GM12874 (cell line): ENCODE results near the gene PSAP.

ENCODE experiments used
- TF ChIP-seq, protein P1 (sequence below): IDR thresholded peaks from 2 replicates; pipeline ENCODE4 v1.5.1; 2011; ENCODE audit warnings: low read depth, mild to moderate bottlenecking, control low read depth, low read length, moderate library complexity; ENCODE audit not compliant: insufficient read depth

PSAP gene

DNA sequence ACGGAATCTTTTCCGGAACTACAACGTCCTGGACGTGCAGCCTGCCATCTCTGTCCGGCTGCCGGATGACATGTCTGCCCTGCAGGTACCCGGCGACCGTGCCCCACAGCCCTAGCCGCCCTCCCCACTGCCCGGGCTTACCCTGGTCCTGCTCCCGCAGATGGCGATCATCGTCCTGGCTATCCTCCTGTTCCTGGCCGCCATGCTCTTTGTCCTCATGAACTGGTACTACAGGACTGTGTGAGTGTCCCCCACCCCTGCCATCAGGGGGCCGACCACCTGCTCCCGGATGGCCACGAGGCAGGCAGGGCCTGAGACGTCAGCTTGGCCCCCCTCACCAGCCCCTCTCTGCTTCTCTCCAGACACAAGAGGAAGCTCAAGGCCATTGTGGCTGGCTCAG lies 39.7 kb downstream of the PSAP start:
- TF ChIP-seq, protein P1, sequence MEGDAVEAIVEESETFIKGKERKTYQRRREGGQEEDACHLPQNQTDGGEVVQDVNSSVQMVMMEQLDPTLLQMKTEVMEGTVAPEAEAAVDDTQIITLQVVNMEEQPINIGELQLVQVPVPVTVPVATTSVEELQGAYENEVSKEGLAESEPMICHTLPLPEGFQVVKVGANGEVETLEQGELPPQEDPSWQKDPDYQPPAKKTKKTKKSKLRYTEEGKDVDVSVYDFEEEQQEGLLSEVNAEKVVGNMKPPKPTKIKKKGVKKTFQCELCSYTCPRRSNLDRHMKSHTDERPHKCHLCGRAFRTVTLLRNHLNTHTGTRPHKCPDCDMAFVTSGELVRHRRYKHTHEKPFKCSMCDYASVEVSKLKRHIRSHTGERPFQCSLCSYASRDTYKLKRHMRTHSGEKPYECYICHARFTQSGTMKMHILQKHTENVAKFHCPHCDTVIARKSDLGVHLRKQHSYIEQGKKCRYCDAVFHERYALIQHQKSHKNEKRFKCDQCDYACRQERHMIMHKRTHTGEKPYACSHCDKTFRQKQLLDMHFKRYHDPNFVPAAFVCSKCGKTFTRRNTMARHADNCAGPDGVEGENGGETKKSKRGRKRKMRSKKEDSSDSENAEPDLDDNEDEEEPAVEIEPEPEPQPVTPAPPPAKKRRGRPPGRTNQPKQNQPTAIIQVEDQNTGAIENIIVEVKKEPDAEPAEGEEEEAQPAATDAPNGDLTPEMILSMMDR: no peak

DNA sequence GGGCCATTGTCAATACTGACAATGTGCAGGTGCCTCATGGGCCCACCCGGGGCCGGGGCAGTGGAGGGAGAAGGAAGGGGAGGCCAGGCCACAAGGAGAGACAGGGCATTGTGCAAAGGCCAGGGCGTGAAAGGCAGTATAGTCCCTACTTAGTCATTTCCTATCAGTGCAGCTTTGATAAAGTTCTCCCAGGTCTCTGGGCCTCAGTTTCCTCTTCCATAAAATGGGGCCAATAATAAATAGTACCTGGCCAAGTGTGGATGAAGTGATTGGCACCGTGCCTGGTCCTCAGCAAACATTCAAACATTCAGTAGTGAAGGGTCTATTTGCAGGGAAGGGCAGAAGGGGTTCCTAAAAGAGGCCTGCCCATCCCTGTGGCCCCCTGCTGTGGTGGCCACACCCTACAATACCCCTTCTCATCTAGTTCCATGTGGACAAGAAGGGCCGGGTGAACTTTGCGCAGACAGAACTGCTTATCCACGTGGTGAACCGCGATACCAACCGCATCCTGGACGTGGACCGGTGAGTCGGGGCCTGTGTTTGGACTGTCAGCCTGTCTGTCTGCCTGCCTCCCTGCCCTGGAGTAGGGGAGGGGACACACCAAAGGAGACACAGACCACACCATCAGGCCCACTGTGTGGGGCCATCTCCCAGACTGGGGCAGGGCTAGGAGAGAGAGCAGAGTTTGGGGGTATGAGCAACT lies 40.9 kb downstream of the PSAP start:
- TF ChIP-seq, protein P1: no peak

DNA sequence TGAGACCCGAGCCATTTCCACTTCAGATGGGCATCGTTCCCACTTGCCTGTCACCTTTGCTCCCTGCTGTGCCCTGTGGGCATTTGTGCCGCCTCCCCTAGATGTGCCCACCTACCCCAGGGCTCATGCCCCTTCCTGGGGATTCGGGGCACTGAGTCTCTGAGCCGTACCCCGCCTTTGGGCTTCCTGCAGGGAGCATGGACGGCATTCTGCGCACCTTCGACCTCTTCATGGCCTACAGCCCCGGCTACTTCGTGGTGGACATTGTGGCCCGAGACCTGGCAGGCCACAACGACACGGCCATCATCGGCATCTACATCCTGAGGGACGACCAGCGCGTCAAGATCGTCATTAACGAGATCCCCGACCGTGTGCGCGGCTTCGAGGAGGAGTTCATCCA lies 41.4 kb downstream of the PSAP start:
- TF ChIP-seq, protein P1: no peak

DNA sequence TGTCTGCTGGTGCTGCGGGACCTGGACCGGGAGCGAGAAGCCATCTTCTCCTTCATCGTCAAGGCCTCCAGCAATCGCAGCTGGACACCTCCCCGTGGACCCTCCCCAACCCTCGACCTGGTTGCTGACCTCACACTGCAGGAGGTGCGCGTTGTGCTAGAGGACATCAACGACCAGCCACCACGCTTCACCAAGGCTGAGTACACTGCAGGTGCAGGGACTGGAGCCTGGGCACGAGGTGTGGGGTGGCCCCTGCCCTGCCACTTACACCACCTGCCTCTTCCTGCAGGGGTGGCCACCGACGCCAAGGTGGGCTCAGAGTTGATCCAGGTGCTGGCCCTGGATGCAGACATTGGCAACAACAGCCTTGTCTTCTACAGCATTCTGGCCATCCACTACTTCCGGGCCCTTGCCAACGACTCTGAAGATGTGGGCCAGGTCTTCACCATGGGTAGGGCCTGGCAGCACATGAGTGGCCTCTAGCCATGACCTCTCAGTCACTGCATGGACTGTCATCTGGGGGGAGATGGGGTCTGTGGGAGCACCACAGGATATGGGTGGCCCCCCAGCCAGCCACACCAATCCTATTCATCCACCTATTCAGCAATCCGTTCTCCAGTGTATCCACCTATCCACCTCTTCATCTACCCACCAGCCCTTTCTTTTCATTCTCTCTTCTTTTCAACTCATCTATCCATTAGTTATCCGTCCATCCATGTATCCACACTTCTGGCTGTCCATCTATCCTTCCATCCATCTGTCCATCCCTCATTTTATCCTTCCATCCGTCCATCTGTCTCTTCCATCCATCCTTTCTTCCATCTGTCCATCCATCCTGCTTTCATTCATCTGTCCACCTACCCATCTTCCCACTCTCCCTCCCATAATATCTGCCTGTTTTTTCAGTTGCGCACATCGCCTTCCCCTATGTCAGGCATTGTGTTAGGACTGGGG lies 43.2 kb downstream of the PSAP start:
- TF ChIP-seq, protein P1: no peak

DNA sequence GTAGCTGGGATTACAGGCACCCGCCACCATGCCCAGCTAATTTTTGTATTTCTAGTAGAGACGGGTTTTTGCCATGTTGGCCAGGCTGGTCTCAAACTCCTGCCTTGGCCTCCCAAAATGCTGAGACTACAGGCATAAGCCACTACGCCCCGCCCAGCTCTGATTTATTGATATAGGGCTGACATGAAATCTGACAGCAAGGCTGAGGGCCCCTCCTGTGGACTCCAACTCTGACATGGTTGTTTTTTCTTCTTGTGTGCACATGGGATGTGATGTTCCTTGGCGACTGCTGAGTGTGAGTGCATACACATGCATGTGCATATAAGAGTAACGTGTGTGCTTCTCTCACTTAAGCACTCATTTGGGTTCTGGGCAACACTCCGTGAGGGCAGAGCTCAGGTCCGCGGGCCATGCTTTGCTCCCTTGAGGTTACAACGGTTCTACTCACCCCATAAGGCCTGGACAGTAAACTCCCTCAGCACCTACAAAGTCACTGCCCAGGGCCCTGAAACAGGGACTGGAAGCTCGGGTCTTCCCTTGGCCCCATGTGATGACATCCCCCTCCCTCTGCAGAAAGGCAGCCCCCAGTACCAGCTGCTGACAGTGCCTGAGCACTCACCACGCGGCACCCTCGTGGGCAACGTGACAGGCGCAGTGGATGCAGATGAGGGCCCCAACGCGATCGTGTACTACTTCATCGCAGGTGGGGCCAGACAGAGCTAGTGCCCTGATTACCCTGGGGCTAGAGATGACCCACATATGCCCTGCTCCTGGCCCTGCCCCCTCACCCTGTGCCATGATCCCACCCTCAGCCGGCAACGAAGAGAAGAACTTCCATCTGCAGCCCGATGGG lies 44.1 kb downstream of the PSAP start:
- TF ChIP-seq, protein P1: no peak

DNA sequence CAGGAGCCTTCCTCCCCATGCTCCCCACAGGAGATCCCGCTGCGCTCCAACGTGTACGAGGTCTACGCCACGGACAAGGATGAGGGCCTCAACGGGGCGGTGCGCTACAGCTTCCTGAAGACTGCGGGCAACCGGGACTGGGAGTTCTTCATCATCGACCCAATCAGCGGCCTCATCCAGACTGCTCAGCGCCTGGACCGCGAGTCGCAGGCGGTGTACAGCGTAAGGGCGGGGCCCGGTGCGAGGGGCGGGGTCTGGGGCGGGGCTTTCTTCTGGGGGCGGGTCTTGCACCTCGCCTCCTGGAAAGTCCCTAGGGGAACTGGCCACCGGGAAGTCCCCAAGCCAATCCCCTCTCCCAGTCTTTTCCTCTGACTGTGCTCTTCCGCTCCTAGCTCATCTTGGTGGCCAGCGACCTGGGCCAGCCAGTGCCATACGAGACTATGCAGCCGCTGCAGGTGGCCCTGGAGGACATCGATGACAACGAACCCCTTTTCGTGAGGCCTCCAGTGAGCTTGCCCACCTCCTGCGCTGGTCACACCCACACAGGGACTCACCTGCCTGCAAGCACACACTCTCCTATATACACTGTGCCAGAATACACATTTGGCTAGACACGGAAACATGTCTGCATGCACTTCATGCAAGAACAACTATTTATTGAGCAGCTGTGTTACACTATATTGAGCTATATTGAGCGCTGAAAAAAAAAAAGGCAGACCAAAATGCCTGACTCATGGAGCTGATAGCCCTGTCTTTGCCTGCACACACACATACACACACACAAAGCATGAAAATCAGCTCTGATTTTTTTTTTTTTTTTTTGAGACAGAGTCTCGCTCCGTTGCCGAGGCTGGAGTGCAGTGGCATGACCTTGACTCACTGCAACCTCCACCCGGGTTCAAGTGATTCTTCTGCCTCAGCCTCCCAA lies 45.0 kb downstream of the PSAP start:
- TF ChIP-seq, protein P1: no peak
